Activated CD4-positive, CD25-positive, alpha-beta regulatory T cell treated with anti-CD3 and anti-CD28 coated beads, Interleukin-2, amount 50 U/mL, for 72 hours (primary cell): ENCODE results near the gene PARD3.
"Not testable (repeated sequence)": the region's sequence is repeated elsewhere in the genome, so short reads cannot be mapped to it uniquely, and the experiment has no call there.

ENCODE experiments used
- DNase-seq: peaks from one replicate; pipeline ENCODE4 v3.0.0; 2021

PARD3 gene

DNA sequence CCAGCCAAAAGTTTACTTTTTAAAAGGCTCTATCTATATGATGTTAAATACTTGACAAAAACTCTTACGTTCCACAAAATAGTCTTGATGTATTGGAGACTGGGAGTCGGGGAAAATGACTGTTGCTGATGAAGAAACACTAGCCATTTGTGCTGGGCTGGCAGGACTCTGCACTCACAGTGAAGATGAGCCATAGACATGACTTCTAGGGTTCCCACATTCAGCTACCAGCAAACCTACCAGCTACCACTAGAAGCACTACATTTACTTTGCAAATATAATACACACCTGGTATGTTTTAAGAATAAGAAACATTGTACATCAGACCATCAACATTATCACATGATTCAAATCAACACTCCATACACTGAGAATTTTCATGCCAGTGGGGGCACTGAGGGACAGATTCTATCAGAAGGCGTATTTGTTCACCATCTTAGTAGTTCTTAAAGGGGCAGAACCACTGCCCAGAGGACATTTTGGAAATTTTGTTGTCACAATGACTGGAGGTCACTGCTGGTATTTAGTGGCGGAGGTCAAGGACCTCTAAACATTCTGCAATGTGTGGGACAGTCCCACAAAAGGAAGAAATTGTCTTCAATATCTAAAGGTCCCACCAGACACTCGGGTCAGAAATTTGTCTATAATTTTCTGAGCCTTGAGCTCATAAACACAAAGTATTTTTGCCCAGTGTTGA, 52.3 kb downstream of the PARD3 start:
- DNase-seq: no peak

DNA sequence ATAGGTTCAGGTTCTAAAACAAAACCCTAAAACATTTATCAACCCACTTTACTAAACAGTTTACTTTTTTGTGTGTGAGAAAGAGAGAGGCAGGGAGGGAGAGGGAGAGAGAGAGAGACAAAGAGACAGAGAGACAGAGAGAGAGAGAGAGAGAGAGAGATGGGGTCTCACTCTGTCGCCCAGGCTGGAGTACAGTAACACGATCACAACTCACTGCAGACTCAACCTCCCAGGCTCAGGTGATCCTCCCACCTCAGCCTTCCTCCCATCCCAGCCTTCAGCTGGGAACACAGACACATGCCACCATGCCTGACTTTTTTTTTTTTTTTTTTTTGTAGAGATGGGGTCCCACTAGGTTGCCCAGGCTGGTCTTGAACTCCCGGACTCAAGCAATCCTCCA, 52.9 kb downstream of the PARD3 start:
- DNase-seq: no peak

DNA sequence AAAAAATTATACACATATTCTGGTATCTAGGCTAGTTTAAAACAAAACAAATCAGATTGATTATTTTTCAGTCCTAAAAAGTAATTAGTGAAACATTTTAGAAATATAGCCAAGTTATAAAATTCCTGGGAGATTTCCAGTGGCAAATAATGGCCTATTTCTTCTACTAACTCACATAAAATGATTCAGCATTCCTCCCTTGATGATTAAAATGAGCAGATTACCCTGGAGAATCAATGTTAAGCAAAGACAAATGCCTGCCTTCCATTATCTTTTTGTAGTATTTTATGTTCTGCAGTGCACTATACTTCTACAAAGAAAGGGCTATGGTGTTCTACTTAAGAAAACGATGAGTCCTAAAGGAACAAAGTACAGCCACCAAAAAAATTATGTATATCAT, 53.6 kb downstream of the PARD3 start:
- no peak for DNase-seq

DNA sequence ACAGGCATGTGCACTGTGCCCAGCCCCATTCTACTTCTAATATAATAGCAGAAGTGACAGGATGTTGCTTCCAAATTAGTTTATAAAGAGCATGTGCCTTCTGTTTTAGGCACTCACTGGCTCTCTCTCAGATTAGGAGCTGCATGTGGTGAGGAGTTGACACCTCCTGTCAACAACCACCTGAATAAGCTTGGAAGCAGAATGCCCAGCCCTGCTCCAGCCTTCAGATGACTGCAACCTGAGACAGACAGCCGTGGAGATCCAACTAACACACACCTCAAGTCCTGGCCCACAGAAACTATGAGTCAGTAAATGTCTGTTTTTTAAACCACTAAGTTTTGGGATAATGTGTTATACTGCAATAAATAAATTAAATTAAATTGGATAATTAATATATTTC, 54.5 kb downstream of the PARD3 start:
- no peak for DNase-seq

DNA sequence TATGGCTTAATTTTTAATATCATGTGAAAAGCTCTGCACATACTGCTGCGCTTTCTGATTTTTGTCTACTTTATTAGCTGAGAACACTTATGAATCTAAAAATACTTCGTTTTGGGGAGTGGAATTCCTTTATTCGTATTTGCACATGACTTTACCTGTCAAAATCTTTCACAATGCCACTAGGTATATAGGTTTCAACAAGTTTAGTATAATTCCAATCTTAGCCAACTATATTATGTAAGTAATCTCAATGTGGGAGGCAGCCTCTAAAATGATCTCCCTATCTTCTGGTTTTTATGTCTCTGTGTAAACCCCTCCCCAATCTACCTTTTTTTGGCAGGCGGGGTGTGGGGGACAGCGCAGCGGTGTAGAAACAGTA, 55.3 kb downstream of the PARD3 start:
- no peak for DNase-seq

DNA sequence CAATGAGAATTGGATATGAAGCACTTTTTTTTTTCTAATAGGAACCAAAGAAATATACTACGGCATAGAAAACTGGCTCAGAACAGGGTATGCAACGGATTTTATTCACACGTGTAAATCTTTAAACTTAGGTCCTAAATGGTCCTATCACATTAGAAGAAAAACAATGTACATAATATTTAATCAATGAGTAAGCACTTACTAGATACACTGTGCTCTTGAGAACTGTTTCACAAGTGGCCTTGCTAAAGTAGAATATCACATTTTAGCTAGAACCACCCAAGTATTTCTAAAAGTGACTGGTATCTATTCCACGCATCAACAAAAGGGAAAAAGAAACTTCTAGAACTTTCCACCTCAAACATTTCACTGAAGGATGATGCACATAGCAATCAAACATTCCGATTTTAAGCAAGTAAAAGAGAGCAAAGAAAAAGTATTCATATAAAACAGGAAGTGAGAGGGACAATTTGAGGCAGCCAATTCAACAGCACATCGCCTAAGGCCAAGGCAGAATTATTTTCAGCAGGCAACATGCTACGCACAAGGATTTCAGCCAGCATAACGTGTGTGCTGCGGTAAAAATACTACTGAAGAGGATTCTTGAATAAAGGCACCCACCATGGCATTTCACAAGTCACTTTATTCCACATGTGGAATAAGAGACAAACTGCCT, 55.8 kb downstream of the PARD3 start:
- no peak for DNase-seq

DNA sequence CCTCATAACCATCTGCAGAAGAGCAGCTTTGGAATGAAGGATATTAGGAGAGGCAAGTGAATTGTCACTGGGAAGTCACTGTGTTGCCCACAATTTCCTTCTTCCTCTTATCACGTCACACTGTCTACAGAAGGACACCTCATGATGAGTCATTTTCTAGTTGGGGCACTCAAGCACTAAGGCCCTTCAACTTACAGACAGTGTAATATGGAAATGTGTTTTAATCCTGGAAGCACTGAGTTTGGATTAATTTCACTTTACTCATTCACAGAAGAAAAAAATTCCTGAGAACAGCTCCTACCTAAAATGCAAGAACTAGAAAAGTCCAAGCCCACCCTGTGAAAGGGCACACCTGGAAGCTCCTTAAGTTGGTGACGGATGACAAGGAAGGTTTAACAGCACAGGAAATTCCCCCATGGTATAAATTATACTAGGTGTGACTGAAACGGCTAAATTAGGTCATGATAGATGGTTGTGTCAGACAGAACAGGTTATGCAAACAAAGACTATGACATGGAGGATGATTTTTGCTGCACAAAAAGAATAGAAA, 56.6 kb downstream of the PARD3 start:
- no peak for DNase-seq

DNA sequence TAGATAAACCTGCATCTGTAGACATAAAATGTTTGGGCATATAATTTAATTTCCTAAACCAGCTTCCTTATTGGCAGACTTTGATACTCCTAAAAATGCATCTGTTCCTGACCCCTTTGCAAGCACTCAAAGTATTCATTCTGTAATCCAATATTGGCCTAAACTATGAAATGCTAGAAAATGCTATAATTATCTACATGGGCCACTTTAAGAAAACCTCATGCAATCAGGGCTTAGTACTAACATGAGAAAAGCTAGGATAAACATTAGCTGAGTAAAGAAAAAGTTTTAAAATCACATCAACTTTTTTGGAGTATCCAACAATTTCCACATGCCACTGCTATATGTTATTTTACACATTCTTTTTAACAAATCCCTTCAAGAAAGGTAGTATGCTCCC, 57.2 kb downstream of the PARD3 start:
- no peak for DNase-seq

DNA sequence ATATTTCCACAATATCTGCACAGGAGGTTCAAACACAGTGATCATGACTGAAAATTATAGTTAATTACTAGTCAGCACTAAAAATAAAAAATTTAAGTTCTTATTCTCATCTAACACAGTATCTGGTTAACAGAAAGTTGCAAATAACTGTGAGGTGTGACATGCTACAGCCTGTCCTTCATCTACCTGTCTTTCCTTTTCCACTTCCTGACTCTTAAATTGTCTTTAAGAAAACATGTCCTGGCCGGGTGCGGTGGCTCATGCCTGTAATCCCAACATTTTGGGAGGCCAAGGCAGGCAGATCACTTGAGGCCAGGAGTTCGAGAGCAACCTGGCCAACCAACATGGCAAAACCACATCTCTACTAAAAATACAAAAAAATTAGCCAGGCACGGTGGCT, 57.9 kb downstream of the PARD3 start:
- DNase-seq: not testable (repeated sequence)

DNA sequence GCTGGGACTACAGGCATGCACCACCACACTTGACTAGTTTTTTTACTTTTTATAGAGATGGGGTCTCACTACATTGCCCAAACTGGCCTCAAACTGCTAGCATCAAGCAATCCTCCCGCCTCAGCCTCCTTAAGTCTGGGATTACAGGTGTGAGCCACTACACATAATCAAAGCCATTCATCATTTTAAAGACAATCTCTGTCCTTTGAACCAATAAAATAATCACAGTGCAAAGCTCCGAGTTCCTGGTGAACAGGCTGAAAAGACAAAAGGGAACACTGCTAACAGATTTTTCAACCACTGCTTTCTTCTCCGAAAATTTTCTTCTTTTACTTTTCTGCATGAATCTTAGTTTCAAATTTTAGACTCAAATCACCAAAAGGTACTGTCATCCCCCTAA, 58.5 kb downstream of the PARD3 start:
- DNase-seq: no peak

DNA sequence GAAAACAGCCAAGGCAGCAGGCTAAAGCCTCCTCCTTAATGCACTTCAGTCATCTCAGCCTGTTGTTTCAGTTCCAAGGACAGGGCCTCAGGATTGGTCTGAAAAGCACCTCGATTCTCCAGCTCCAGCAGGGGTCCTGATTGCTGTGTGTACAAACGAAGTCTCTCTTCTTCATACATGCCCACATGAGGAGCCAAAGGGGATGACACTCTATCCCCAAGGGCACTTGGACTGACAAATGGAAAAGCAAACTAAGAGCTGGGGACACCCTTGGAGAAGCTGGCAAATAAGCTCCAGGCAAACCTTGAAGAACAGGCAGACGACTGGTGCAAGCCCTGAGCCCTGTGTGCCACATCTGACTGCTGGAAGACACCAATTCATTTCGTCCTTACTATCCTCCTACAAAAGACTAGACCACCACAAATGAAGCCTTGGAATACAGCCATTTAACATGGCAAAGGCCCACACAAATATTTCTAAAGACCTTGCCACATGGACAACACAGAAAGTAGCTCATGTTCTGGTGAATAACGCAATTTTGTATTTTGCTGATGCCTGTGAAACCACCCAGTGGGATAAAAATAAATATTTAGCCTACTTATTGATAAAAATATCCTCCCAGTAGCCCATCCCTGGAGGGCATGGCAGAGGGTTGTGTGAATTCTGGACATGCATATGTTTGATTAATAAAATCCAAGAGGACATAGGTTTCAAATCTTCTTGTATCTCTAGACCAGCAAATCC, 61.9 kb downstream of the PARD3 start:
- no peak for DNase-seq

DNA sequence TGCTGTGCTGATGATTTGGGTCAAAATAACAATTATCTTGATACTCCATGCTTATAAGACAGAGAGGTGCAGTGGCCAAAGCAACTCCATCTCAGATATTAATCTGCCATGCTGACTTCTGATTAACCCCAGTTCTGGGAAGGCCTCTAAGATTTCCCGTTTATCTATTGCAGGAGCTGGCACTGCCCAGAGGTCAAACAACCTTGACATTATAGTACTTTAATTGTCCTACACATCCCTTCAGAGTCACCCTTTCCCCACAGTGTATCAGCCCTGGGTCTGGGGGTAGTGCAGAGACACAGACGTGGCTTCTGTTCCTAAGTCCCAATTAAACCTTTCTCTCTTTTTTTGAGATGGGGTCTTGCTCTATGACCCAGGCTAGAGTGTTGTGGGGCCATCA, 63.8 kb downstream of the PARD3 start:
- no peak for DNase-seq

DNA sequence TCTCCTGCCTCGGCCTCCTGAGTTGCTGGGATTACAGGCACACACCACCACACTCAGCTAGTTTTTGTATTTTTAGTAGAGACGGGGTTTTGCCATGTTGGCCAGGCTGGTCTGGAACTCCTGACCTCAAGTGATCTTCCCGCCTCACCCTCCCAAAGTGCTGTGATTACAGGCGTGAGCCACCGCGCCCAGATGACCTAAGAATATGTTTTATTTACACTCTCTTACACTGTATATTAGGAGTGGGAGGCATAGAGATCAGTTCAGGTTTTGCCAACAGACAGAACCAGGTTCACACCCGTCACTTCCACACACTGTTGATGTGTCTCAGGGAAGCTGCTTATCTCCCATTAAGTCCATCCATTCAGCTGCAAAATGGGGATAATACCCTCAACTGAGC, 64.3 kb downstream of the PARD3 start:
- DNase-seq: not testable (repeated sequence)

DNA sequence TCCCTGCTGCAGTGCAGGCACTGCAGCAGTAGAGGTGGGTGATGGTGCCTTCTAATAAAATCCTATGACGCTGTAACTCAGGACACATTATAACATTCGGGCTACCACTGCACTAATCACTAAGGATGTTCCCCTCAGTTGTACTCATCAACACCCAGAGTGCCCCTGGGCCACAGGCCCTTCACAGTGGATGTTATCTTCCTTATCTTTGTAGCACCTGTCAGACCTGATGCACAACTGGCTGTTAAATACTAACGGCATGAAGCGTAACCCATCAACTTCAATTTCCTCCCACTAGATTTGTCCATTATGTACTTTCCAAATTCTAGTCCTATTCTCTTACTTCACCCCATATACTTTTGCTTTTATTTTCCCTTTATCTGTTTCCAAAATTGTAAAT, 66.3 kb downstream of the PARD3 start:
- DNase-seq: no peak

DNA sequence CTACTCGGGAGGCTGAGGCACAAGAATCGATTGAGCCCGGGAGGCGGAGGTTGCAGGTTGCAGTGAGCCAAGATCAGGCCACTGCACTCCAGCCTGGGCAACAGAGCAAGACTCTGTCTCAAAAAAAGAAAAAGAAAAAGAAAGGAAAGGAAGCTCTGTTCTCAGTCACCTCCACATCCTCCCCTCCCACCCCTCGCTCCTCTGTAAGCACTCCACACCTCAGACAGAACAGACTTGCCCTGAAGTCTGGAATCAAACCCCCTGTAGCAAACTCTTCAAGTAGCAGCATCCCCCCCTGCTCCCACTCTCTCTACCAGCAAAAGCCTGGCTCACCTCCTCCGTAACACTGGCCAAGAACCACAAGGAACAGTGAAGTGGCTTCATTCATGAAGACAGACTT, 66.7 kb downstream of the PARD3 start:
- DNase-seq: no peak

DNA sequence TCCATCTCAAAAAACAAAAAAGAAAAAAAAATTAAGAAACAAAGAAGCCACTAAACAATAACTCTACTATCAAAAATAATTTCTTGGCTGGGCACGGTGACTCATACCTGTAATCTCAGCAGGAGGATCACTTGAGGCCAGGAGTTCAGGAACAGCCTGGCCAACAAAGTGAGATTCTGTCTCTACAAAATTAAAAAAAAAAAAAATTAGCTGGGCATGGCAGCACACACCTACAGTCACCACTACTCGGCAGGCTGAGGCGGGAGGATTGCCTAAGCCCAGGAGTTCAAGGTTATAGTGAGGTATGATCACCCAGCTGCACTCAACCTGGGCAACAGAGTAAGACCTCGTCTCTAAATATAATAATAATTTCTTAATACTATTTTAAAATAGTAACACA, 69.0 kb downstream of the PARD3 start:
- no peak for DNase-seq

DNA sequence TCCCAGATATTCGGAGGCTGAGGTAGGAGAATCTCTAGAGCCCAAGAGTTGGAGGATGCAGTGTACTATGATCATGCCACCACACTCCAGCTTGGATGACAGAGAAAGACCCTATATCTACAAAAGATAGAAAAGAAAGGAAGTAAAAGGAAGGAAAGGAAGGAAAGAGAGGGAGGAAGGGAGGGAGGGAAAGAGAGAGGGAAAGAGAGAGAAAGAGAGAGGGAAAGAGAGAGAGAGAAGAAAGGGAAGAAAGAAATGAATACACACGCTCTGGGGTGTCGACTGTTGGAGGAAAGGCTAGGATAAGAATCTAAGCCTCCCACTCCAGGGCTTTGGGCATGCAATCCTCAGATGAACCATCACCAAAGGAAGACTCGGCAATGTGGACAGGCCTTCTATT, 69.9 kb downstream of the PARD3 start:
- DNase-seq: no peak

DNA sequence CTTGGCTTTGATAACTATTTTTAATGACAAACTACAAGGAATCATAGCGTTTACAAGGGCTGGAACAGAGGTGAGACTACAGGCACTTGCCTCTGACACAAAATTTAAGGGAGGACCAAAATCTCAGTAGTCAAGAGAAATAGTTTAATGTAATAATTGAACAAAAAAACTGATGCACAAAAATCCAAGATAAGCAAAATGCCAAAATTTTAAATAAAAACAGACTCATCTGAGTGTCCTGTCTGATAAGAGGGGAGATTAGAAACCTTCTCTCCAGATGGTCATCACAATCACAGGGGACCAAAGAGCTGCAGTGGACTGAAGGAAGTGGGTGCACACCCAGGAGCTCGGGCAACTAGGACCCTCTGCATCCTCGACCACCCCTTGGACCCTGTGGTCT, 70.5 kb downstream of the PARD3 start:
- DNase-seq: no peak

DNA sequence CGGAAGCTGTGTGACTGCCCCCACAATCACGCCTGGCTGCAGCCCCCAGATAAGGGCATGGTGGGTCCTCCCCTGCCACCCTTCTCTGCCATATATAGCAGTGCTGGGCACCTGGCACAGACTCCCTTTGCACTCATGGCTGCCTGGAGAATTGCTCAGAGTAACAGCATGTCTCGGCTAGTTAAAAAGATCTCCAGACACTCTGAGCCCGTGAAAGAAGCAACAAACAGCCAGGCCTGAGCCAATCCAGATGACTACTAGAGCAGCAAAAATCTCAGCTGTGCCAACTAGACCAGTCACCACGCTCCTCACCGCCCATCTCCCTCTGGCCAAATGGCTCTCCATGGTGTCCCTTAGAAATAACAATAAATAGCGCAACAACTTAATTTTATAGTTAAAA, 71.3 kb downstream of the PARD3 start:
- DNase-seq: no peak

DNA sequence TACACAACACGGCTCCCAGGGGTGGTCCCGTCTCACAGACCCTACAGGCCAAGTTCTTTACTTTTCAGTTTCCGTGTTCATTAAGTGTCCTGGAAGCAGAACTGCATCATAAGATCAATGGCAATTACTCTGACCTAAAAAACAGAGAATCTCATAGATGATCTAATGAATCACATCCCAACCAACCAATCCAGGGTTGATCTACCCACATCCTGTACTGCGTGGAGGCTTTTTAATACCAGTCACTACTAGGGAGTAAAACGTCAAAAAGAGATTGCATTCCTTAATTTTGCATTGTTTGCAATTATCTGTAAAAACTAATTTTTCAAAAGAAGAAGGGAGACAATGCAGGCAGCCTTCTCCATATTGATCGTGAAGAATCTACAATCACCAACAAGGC, 72.6 kb downstream of the PARD3 start:
- no peak for DNase-seq

DNA sequence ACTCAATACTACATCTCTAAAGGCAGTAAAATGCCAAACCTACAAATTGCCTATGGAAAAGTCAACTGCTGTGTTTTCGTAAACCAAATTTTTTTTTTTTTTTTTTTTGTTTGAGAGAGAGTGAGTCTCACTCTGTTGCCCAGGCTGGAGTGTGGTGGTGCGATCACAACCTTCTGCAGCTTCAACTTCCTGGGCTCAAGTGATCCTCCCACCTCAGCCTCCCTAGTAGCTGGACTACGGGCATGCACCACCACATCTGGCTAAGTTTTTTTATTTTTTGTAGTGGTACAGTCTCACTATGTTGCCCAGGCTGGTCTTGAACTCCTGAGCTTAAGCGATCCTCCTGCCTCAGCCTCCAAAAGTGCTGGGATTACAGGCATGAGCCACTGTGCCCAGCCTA, 74.0 kb downstream of the PARD3 start:
- not testable (repeated sequence) for DNase-seq

DNA sequence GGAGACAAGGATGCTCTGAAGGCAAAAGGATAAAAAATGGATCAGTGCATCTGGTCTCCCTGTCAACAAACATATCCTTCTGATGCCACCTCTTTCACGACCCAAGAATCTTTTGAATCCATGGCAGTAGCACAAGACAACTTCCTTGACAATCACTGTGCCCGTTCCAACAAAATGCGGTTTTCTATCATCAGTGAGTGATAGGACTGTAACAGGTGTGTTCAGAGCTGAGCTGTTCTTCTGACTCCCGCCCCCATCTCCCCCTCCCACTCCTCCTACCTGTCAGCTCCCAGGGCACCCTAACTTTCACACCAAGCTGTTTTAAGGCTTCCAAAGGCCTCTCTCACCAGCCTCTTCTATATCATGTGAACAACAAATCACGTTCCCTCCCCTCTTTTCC, 74.8 kb downstream of the PARD3 start:
- no peak for DNase-seq

DNA sequence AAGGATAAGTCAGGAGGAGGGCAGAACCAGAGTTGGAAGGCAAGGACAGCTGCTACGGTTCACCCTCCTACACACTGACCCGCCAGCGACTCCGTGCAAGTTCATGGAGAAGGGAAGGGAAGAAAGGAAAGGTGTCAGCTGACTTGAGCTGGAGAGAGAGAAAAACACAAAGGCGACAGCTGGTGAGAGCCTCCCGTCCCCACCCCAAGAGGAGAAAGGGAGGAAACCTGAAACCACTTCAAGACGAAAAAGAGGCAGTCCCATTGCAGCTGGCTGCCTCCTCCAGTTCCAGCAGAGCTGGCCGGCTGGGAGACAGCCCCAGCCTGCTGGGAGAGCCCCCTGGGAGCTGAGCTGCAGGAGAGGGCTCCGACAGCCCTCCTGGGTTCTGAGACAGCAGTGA, 75.2 kb downstream of the PARD3 start:
- DNase-seq: no peak

DNA sequence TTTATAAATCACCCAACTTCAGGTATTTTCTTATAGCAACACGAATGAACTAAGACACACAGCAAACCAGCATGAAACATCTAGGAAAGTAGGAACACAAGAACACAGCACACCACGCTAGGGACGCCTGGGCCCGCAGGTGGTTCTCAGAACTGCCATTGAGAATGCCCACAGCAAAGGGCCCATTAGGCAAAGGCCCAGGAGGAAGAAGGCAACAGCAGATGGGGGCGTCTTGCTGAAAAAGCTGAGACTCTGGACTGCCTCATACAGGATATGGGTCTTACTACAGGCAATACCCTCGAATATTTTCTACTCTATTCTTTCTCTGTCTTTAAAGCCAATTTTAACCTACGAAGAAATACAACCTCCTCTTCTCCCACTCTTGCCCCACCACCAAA, 77.3 kb downstream of the PARD3 start:
- DNase-seq: no peak
